Measurements from ENCODE around the gene CPSF4. TPM values are rescaled to one million over a fixed set of nuclear protein-coding genes. Genes with fewer than 3 reads are reported as not detected.

Gene CPSF4
- total RNA-seq, 1 experiment from 2014 or later, result 98.2 TPM

DNA sequence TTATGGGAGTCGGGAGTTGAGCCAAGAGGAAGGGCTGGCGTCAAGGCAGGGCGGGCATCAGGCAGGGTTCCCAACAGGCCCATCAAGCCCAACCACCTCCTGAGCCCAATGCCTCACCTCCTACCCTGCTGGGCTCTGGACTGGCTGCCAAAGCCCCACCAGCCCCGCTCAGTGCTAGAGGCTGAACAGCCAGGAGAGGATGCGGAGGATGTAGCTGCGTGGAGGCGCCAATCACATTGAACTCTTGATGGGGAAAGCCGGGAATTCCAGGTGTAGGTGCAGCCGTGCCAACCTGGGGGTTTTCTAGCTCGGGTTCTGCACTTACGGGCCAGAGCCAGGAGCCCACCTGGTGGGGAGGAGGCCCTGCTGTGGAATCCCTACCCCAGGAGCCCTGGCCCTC lies 14.4 kb downstream of the CPSF4 start:
- H3K27ac ChIP-seq (ENCODE audit: insufficient read length, low read depth, low read length), result no peak overlapping the region
- H3K23me2 ChIP-seq (ENCODE audit: insufficient read length, low read depth, low read length, poor library complexity, severe bottlenecking), result no peaks in the 10 kb centered on the region
- H3K4me1 ChIP-seq (ENCODE audit: insufficient read depth, low read length), result no peaks in the 10 kb centered on the region
- TF ChIP-seq, protein P1, sequence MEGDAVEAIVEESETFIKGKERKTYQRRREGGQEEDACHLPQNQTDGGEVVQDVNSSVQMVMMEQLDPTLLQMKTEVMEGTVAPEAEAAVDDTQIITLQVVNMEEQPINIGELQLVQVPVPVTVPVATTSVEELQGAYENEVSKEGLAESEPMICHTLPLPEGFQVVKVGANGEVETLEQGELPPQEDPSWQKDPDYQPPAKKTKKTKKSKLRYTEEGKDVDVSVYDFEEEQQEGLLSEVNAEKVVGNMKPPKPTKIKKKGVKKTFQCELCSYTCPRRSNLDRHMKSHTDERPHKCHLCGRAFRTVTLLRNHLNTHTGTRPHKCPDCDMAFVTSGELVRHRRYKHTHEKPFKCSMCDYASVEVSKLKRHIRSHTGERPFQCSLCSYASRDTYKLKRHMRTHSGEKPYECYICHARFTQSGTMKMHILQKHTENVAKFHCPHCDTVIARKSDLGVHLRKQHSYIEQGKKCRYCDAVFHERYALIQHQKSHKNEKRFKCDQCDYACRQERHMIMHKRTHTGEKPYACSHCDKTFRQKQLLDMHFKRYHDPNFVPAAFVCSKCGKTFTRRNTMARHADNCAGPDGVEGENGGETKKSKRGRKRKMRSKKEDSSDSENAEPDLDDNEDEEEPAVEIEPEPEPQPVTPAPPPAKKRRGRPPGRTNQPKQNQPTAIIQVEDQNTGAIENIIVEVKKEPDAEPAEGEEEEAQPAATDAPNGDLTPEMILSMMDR (conservative IDR thresholded peaks at IDR 0.05), result no peak
- no peak overlapping the region for H4K5ac ChIP-seq (ENCODE audit: insufficient read length, low read depth, low read length)
- no peaks in the 10 kb centered on the region for H3K79me2 ChIP-seq (ENCODE audit: insufficient read depth, low read length)
- no CpG with 5 or more reads among the region's 11 CpGs for WGBS (ENCODE audit: extremely low coverage, insufficient read length, low lambda C conversion rate)
- Mint-ChIP-seq H3K4me3 (no peak overlapping the region), H3K36me3 (ENCODE audit: insufficient read depth in 1 of 3, low read depth in 3 of 3) (peaks cover 32 to 92% (median 85%) of the 10 kb centered on the region in 3 experiments; a peak in 6 of 7 replicates), H3K27me3 (ENCODE audit: low read depth) (no peaks in the 10 kb centered on the region; the same call in none of the 2 replicates), H3K4me1 (no peaks in the 10 kb centered on the region), H3K27ac (no peak overlapping the region), H3K9me3 (no peaks in the 10 kb centered on the region)
- H2BK20ac ChIP-seq (ENCODE audit: low read depth, low read length, poor library complexity, severe bottlenecking), result no peak overlapping the region
- DNase-seq, result no peak
- no peak overlapping the region for H3K14ac ChIP-seq (ENCODE audit: insufficient read depth, low read length)
- no peak overlapping the region for H2AK5ac ChIP-seq (ENCODE audit: insufficient read length, low read length)
- no peak overlapping the region for H3K4me2 ChIP-seq (ENCODE audit: insufficient read depth, insufficient read length, low read length)
- no peak overlapping the region for H2BK120ac ChIP-seq (ENCODE audit: low read depth, low read length, poor library complexity, severe bottlenecking)
- H3K4ac ChIP-seq (ENCODE audit: low read depth, low read length), result no peak overlapping the region
- no peak overlapping the region for H3K56ac ChIP-seq (ENCODE audit: insufficient read length, low read depth, low read length)
- H3T11ph ChIP-seq (ENCODE audit: low read length), result no peak overlapping the region
- H2BK12ac ChIP-seq (ENCODE audit: insufficient read length, low read depth, low read length), result no peak overlapping the region
- H2AFZ ChIP-seq (ENCODE audit: low read length), result no peak overlapping the region
- H3K27me3 ChIP-seq (ENCODE audit: insufficient read depth, low read length), result no peaks in the 10 kb centered on the region
- no peak overlapping the region for H2BK15ac ChIP-seq (ENCODE audit: low read depth, low read length)
- no peak overlapping the region for H3K18ac ChIP-seq (ENCODE audit: insufficient read length, low read depth, low read length)
- H3K79me1 ChIP-seq (ENCODE audit: insufficient read depth, low read depth, low read length, poor library complexity, severe bottlenecking), result no peaks in the 10 kb centered on the region
- H3K9me3 ChIP-seq (ENCODE audit: control insufficient read depth, low read depth, low read length), result no peaks in the 10 kb centered on the region
- no peaks in the 10 kb centered on the region for H4K20me1 ChIP-seq (ENCODE audit: control insufficient read depth, insufficient read depth, insufficient read length)
- H2BK5ac ChIP-seq (ENCODE audit: insufficient read length, low read length), result no peak overlapping the region
- no peak overlapping the region for H3K9ac ChIP-seq (ENCODE audit: extremely low read depth, insufficient read length, low read length)
- no peak overlapping the region for H3K23ac ChIP-seq (ENCODE audit: insufficient read length, low read depth, low read length)
- H4K8ac ChIP-seq (replicated peaks; ENCODE audit: insufficient read length, low read depth, low read length), result no peak overlapping the region
- H4K91ac ChIP-seq (ENCODE audit: insufficient read length, low read depth, low read length), result no peak overlapping the region

All from H9 (cell line).